Coronary artery (tissue), 2 donors: ENCODE measurements around the gene SLC4A2.

Experiments used
- DNase-seq: peaks from one replicate; pipeline ENCODE4 v3.0.0-alpha.2; 2017; ENCODE audit warnings: low spot score
- H3K27ac ChIP-seq, 2 donors: fragments of 200-600 bp; sonication (generic); one replicate each; pipeline ENCODE4 v1.5.1; 2016 to 2019
- H3K4me3 ChIP-seq: fragments of 200-600 bp; sonication (generic); 2 replicates; pipeline ENCODE4 v1.5.1; 2016; ENCODE audit warnings: mild to moderate bottlenecking, moderate library complexity
- CTCF ChIP-seq: fragments of 200-600 bp; sonication (generic); IDR thresholded peaks from one replicate; pipeline ENCODE4 v1.5.1; 2019; ENCODE audit warnings: antibody characterized with exemption

SLC4A2 gene

DNA sequence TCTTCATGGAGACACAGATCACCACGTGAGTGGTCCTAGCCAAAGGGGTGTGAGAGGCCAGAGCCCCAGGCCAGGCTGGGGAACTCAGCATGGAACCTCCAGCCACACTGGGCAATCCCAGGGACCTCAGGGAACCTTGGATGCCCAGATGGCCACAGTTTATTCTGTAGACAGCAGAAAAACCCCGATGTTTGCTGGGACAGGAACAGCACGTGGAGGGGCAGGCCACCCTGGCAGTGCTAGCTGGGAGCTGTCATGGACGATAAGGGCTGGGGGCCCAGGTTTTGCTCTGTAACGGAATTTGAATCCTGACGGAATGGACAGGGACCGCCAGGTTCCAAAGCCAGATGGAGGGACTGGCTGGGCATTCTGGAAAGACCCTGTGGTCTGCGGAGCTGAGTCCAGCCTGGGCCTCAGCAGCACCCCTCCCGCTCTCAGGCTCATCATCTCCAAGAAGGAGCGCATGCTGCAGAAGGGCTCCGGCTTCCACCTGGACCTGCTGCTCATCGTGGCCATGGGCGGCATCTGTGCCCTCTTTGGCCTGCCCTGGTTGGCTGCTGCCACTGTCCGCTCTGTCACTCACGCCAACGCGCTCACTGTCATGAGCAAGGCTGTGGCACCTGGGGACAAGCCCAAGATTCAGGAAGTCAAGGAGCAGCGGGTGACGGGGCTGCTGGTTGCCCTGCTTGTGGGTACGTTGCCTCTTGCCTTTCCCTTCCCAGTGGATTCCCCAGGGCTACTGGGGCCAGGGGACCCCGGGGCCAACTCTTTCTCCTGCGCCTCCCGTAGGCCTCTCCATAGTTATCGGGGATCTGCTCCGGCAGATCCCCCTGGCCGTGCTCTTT lies 15.7 kb downstream of the SLC4A2 start:
- no peak for DNase-seq
- no peak for TF ChIP-seq CTCF
- H3K4me3 ChIP-seq = no peak overlapping the region
- no peak overlapping the region for H3K27ac ChIP-seq

- no peak for DNase-seq
- H3K27ac ChIP-seq = no peak overlapping the region
- H3K4me3 ChIP-seq = no peak overlapping the region
- no peak for TF ChIP-seq CTCF
Measured at GRCh38 chr7:151075662-151075971, 16.2 kb downstream of the SLC4A2 start.

DNA sequence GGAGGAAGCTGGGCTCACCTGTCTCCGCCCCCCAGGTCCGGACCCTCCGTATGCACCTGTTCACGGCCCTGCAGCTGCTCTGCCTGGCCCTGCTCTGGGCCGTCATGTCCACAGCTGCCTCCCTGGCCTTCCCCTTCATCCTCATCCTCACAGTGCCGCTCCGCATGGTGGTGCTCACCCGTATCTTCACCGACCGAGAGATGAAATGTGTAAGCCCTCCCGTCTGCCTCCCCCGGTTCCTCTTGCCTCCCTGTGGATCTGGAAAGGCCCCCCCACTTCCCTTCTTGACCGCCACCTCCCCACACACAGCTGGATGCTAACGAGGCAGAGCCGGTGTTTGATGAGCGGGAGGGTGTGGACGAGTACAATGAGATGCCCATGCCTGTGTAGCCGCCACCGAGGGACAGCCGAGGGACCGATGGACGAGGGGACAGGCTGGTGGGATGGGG lies 16.6 kb downstream of the SLC4A2 start:
- DNase-seq = no peak
- Histone ChIP-seq H3K27ac (no peak overlapping the region), H3K4me3 (no peak overlapping the region)
- TF ChIP-seq CTCF = no peak

DNA sequence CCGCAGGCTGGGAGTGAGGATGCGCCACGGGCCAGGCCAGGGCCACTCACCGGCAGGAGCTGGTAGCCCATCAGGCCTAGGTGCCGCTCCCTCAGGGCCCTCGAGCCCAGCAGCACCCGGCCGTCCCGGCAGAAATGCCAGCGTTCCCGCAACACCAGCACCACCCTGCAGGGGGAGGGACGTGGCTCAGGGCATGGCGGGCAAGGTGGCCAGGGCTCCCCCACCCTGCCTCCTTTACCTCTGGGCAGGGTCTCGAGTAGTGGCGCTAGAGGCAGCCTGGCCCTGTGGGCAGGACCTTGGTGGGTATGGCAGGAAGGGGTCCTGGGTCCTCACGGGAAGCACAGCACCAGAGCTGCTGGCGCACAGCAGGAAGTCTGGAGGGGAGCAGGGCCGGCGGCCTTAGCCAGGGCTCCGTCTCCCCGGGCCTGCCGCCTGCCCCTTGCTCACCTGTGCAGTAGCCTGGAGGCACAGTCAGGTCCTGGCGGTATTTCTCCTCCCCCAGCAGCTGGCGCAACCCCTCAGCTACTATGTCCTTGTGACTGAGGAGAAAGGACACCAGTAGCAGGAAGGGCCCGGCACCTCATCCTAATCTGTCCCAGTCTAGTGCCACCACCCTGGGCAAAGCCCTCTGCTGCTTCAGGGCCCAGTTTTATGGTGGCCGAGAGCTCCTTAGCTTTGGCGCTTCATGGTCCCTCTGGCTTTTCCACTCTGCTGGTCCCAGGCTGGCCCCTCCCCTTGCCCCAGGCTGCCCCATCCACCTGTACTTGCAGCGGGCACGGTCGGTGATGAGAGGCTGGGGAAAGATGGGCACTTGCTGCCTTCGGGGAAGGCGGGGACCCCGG lies 17.7 kb downstream of the SLC4A2 start:
- no peak for DNase-seq
- no peak for TF ChIP-seq CTCF
- Histone ChIP-seq H3K4me3 (no peak overlapping the region), H3K27ac (no peak overlapping the region)

DNA sequence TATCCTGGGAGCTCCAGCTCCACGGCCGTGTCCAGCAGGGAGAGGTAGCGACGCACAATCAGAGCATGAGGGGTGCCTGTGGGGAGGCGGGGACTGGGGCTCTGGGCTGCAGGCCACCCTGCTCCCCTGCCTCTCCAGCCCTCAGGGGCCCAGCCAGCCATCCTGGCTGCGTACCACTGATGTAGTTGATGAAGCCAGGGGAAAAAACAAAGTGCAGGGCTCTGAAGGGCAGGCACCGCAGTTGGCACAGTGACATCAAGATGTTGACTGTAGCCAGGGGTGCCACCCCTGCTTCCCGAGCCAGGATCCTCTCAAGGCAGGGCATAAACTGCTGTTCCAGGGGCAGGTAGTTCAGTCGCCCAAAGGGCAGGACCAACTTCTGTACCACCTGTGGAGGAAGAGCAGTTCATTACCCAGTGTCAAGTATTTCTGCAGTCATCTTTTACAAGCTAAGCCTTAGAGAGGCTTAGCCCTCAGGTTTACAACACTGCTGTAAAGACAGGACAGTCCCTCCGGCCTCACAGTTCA lies 18.4 kb downstream of the SLC4A2 start:
- Histone ChIP-seq H3K27ac (peak overlapping the region in 1 of 2 donors; percentile 0), H3K4me3 (no peak overlapping the region)
- TF ChIP-seq CTCF = no peak
- no peak for DNase-seq

DNA sequence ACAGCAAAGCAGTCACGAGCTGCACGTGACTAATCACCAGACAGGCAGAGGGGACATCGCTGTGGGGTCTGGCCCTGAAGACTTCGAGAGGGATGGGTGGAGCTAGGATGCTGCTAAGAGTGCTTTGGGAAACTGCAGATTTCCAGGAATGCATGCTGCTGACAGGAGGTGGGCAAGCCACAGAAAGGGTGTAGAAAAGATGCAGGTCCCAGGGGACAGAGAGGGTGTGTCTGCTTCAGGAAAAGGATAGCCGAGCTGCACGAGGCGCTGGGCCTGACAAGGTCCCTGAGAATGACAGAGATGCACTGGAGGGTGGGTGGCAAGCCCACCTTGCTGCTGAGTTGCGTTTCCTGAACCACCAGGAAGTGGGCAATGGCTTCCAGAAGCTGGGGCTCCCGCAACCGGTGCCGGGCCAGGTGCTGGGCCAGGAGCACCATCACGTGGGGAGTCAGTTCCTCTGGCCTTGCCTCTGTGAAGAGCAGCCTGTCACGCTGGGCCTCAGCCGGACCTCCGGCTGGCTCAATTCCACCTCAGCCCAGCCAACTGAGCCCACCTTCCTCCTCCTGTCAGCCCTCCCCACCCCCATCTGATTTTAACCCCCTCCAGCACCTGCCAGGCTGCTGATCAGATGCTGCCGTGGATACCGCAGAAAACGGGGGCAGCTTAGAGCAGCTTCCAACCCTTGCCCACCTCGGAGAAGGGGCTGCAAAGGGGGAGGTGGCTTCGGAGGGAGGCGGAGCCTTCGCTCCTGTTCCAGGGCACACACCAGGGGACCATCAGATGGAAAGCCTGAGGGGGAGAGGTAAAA lies 19.0 kb downstream of the SLC4A2 start:
- TF ChIP-seq CTCF = no peak
- DNase-seq = no peak
- H3K4me3 ChIP-seq = no peak overlapping the region
- H3K27ac ChIP-seq = peak overlapping the region in 1 of 2 donors; percentile 0
